ENCODE data around the gene KLHDC9.

Gene KLHDC9

GRCh38 chr1:161121834-161122233 is 23.7 kb downstream of the KLHDC9 start:
- Histone ChIP-seq H3K9ac (ENCODE audit: low read depth, low read length) (no peak overlapping the region), H3K4me3 (ENCODE audit: low read length) (no peak overlapping the region), H3K4me2 (ENCODE audit: low read length) (no peak overlapping the region), H3K27me3 (ENCODE audit: control insufficient read depth, insufficient read depth, low read length) (no peaks in the 10 kb centered on the region), H3K36me3 (ENCODE audit: insufficient read depth, low read length) (peaks cover 59% of the 10 kb centered on the region), H3K9me3 (replicated peaks; ENCODE audit: low read length) (no peaks in the 10 kb centered on the region), H3K4me1 (ENCODE audit: control insufficient read depth, insufficient read depth, low read length) (peaks cover 19% of the 10 kb centered on the region)

- Histone ChIP-seq H3K4me3 (ENCODE audit: low read length) (no peak overlapping the region), H3K36me3 (ENCODE audit: insufficient read depth, low read length) (peaks cover 70% of the 10 kb centered on the region)
These were observed 24.8 kb downstream of the KLHDC9 start for GRCh38 chr1:161122967-161123366.

GRCh38 chr1:161127649-161128048 is 29.5 kb downstream of the KLHDC9 start:
- Histone ChIP-seq H3K36me3 (ENCODE audit: insufficient read depth, low read length) (peaks cover 55% of the 10 kb centered on the region), H3K9ac (ENCODE audit: low read depth, low read length) (no peak overlapping the region), H3K4me1 (ENCODE audit: control insufficient read depth, insufficient read depth, low read length) (peaks cover 13% of the 10 kb centered on the region), H3K27me3 (ENCODE audit: control insufficient read depth, insufficient read depth, low read length) (no peaks in the 10 kb centered on the region), H3K4me2 (ENCODE audit: low read length) (no peak overlapping the region), H3K9me3 (replicated peaks; ENCODE audit: low read length) (no peaks in the 10 kb centered on the region), H3K4me3 (ENCODE audit: low read length) (no peak overlapping the region)

More at GRCh38 chr1:161122967-161123366, 24.8 kb downstream of the KLHDC9 start:
- Histone ChIP-seq H3K4me2 (ENCODE audit: low read length) (no peak overlapping the region), H3K9ac (ENCODE audit: low read depth, low read length) (no peak overlapping the region), H3K4me1 (ENCODE audit: control insufficient read depth, insufficient read depth, low read length) (peaks cover 19% of the 10 kb centered on the region), H3K9me3 (replicated peaks; ENCODE audit: low read length) (no peaks in the 10 kb centered on the region), H3K27me3 (ENCODE audit: control insufficient read depth, insufficient read depth, low read length) (no peaks in the 10 kb centered on the region)

GRCh38 chr1:161128591-161129420 is 30.6 kb downstream of the KLHDC9 start:
- no peaks in the 10 kb centered on the region for H3K27me3 ChIP-seq (ENCODE audit: control insufficient read depth, insufficient read depth, low read length)
- no peak overlapping the region for H3K9ac ChIP-seq (ENCODE audit: low read depth, low read length)
- no peak overlapping the region for H3K4me3 ChIP-seq (ENCODE audit: low read length)
- H3K36me3 ChIP-seq (ENCODE audit: insufficient read depth, low read length), result peaks cover 46% of the 10 kb centered on the region
- no peak overlapping the region for H3K4me2 ChIP-seq (ENCODE audit: low read length)
- H3K4me1 ChIP-seq (ENCODE audit: control insufficient read depth, insufficient read depth, low read length), result peaks cover 13% of the 10 kb centered on the region
- no peaks in the 10 kb centered on the region for H3K9me3 ChIP-seq (replicated peaks; ENCODE audit: low read length)

GRCh38 chr1:161130266-161130665 is 32.1 kb downstream of the KLHDC9 start:
- Histone ChIP-seq H3K4me2 (ENCODE audit: low read length) (peak overlapping the region; percentile 98), H3K36me3 (ENCODE audit: insufficient read depth, low read length) (peaks cover 36% of the 10 kb centered on the region), H3K4me1 (ENCODE audit: control insufficient read depth, insufficient read depth, low read length) (peaks cover 13% of the 10 kb centered on the region), H3K4me3 (ENCODE audit: low read length) (peak overlapping the region; percentile 85), H3K27me3 (ENCODE audit: control insufficient read depth, insufficient read depth, low read length) (no peaks in the 10 kb centered on the region), H3K9ac (ENCODE audit: low read depth, low read length) (no peak overlapping the region), H3K9me3 (replicated peaks; ENCODE audit: low read length) (no peaks in the 10 kb centered on the region)

- peak overlapping the region; percentile 85 for H3K4me3 ChIP-seq (ENCODE audit: low read length)
- peaks cover 27% of the 10 kb centered on the region for H3K36me3 ChIP-seq (ENCODE audit: insufficient read depth, low read length)
- peak overlapping the region; percentile 98 for H3K4me2 ChIP-seq (ENCODE audit: low read length)
- peaks cover 13% of the 10 kb centered on the region for H3K4me1 ChIP-seq (ENCODE audit: control insufficient read depth, insufficient read depth, low read length)
- H3K27me3 ChIP-seq (ENCODE audit: control insufficient read depth, insufficient read depth, low read length), result no peaks in the 10 kb centered on the region
- no peaks in the 10 kb centered on the region for H3K9me3 ChIP-seq (replicated peaks; ENCODE audit: low read length)
- H3K9ac ChIP-seq (ENCODE audit: low read depth, low read length), result peak overlapping the region; percentile 88
These were observed 33.6 kb downstream of the KLHDC9 start for GRCh38 chr1:161131523-161132409.

GRCh38 chr1:161132410-161133219 is 34.5 kb downstream of the KLHDC9 start, which contains the start of gene DEDD:
Gene DEDD (minus strand): TSS chr1:161132667. CDS start chr1:161124462, 8,205 bp downstream.
- H3K4me2 ChIP-seq (ENCODE audit: low read length), result peak within 1 kb of the TSS; percentile 98
- H3K9me3 ChIP-seq (replicated peaks; ENCODE audit: low read length), result no peaks in the 10 kb centered on the region
- peak within 1 kb of the TSS; percentile 88 for H3K9ac ChIP-seq (ENCODE audit: low read depth, low read length)
- peaks cover 18% of the 10 kb centered on the region for H3K36me3 ChIP-seq (ENCODE audit: insufficient read depth, low read length)
- H3K27me3 ChIP-seq (ENCODE audit: control insufficient read depth, insufficient read depth, low read length), result no peaks in the 10 kb centered on the region
- peak within 1 kb of the TSS; percentile 85 for H3K4me3 ChIP-seq (ENCODE audit: low read length)
- peaks cover 13% of the 10 kb centered on the region for H3K4me1 ChIP-seq (ENCODE audit: control insufficient read depth, insufficient read depth, low read length)

GRCh38 chr1:161133220-161133740 is 35.1 kb downstream of the KLHDC9 start:
- Histone ChIP-seq H3K9me3 (replicated peaks; ENCODE audit: low read length) (no peaks in the 10 kb centered on the region), H3K4me1 (ENCODE audit: control insufficient read depth, insufficient read depth, low read length) (peaks cover 13% of the 10 kb centered on the region), H3K9ac (ENCODE audit: low read depth, low read length) (peak overlapping the region; percentile 88), H3K27me3 (ENCODE audit: control insufficient read depth, insufficient read depth, low read length) (no peaks in the 10 kb centered on the region), H3K4me3 (ENCODE audit: low read length) (peak overlapping the region; percentile 85), H3K36me3 (ENCODE audit: insufficient read depth, low read length) (peaks cover 12% of the 10 kb centered on the region), H3K4me2 (ENCODE audit: low read length) (peak overlapping the region; percentile 98)

- Histone ChIP-seq H3K9ac (ENCODE audit: low read depth, low read length) (no peak overlapping the region), H3K9me3 (replicated peaks; ENCODE audit: low read length) (no peaks in the 10 kb centered on the region), H3K27me3 (ENCODE audit: control insufficient read depth, insufficient read depth, low read length) (no peaks in the 10 kb centered on the region), H3K4me2 (ENCODE audit: low read length) (no peak overlapping the region), H3K36me3 (ENCODE audit: insufficient read depth, low read length) (no peaks in the 10 kb centered on the region), H3K4me1 (ENCODE audit: control insufficient read depth, insufficient read depth, low read length) (no peaks in the 10 kb centered on the region), H3K4me3 (ENCODE audit: low read length) (no peak overlapping the region)
These were observed 39.7 kb downstream of the KLHDC9 start for GRCh38 chr1:161137881-161138280.

GRCh38 chr1:161138431-161138830 is 40.3 kb downstream of the KLHDC9 start:
- H3K4me1 ChIP-seq (ENCODE audit: control insufficient read depth, insufficient read depth, low read length), result no peaks in the 10 kb centered on the region
- H3K4me3 ChIP-seq (ENCODE audit: low read length), result no peak overlapping the region
- no peaks in the 10 kb centered on the region for H3K9me3 ChIP-seq (replicated peaks; ENCODE audit: low read length)
- H3K9ac ChIP-seq (ENCODE audit: low read depth, low read length), result no peak overlapping the region
- H3K36me3 ChIP-seq (ENCODE audit: insufficient read depth, low read length), result no peaks in the 10 kb centered on the region
- no peaks in the 10 kb centered on the region for H3K27me3 ChIP-seq (ENCODE audit: control insufficient read depth, insufficient read depth, low read length)
- no peak overlapping the region for H3K4me2 ChIP-seq (ENCODE audit: low read length)
